Activated naive CD4-positive, alpha-beta T cell treated with anti-CD3 and anti-CD28 coated beads, Interleukin-2, amount 50 U/mL, for 24 hours (primary cell): Measurements from ENCODE around the gene NTNG1.

Experiments used
- H3K27ac Mint-ChIP-seq: one replicate; pipeline ENCODE4 v1.8.0; 2021; ENCODE audit warnings: mild to moderate bottlenecking, mixed read lengths
- H3K27me3 Mint-ChIP-seq: one replicate; pipeline ENCODE4 v1.8.0; 2021; ENCODE audit warnings: mixed read lengths
- H3K36me3 Mint-ChIP-seq: one replicate; pipeline ENCODE4 v1.8.0; 2021; ENCODE audit warnings: mixed read lengths
- H3K4me1 Mint-ChIP-seq: one replicate; pipeline ENCODE4 v1.8.0; 2021; ENCODE audit warnings: mixed read lengths
- H3K4me3 Mint-ChIP-seq: one replicate; pipeline ENCODE4 v1.8.0; 2021; ENCODE audit warnings: mild to moderate bottlenecking, mixed read lengths
- H3K9me3 Mint-ChIP-seq: one replicate; pipeline ENCODE4 v1.8.0; 2021; ENCODE audit warnings: mixed read lengths

NTNG1 gene

GRCh38 chr1:107523061-107523460 is 382.2 kb downstream of the NTNG1 start:
- Mint-ChIP-seq H3K27ac (no peak overlapping the region), H3K9me3 (no peaks in the 10 kb centered on the region), H3K4me1 (no peaks in the 10 kb centered on the region), H3K4me3 (no peak overlapping the region), H3K36me3 (no peaks in the 10 kb centered on the region), H3K27me3 (no peaks in the 10 kb centered on the region)

- Mint-ChIP-seq H3K4me3 (no peak overlapping the region), H3K4me1 (no peaks in the 10 kb centered on the region), H3K27ac (no peak overlapping the region), H3K9me3 (no peaks in the 10 kb centered on the region), H3K27me3 (peaks cover under 1% of the 10 kb centered on the region), H3K36me3 (no peaks in the 10 kb centered on the region)
These were observed 382.9 kb downstream of the NTNG1 start for GRCh38 chr1:107523736-107524135.

- H3K27ac Mint-ChIP-seq: no peak overlapping the region
- peaks cover 2% of the 10 kb centered on the region for H3K27me3 Mint-ChIP-seq
- H3K4me3 Mint-ChIP-seq: no peak overlapping the region
- no peaks in the 10 kb centered on the region for H3K4me1 Mint-ChIP-seq
- no peaks in the 10 kb centered on the region for H3K36me3 Mint-ChIP-seq
- no peaks in the 10 kb centered on the region for H3K9me3 Mint-ChIP-seq
These were observed 383.5 kb downstream of the NTNG1 start for GRCh38 chr1:107524301-107524700.

- no peak overlapping the region for H3K4me3 Mint-ChIP-seq
- H3K27me3 Mint-ChIP-seq: peaks cover 7% of the 10 kb centered on the region
- H3K36me3 Mint-ChIP-seq: no peaks in the 10 kb centered on the region
- no peaks in the 10 kb centered on the region for H3K4me1 Mint-ChIP-seq
- no peak overlapping the region for H3K27ac Mint-ChIP-seq
- H3K9me3 Mint-ChIP-seq: no peaks in the 10 kb centered on the region
These were observed 384.3 kb downstream of the NTNG1 start for GRCh38 chr1:107525145-107525544.

- H3K36me3 Mint-ChIP-seq: no peaks in the 10 kb centered on the region
- no peaks in the 10 kb centered on the region for H3K9me3 Mint-ChIP-seq
- H3K4me1 Mint-ChIP-seq: no peaks in the 10 kb centered on the region
- H3K4me3 Mint-ChIP-seq: no peak overlapping the region
- H3K27me3 Mint-ChIP-seq: peaks cover 7% of the 10 kb centered on the region
- H3K27ac Mint-ChIP-seq: no peak overlapping the region
These were observed 385.1 kb downstream of the NTNG1 start for GRCh38 chr1:107525961-107526360.

- Mint-ChIP-seq H3K27me3 (peaks cover 10% of the 10 kb centered on the region), H3K9me3 (no peaks in the 10 kb centered on the region), H3K4me1 (no peaks in the 10 kb centered on the region), H3K36me3 (no peaks in the 10 kb centered on the region), H3K4me3 (no peak overlapping the region), H3K27ac (no peak overlapping the region)
These were observed 385.8 kb downstream of the NTNG1 start for GRCh38 chr1:107526524-107527198.

- no peaks in the 10 kb centered on the region for H3K4me1 Mint-ChIP-seq
- no peak overlapping the region for H3K4me3 Mint-ChIP-seq
- no peaks in the 10 kb centered on the region for H3K9me3 Mint-ChIP-seq
- no peak overlapping the region for H3K27ac Mint-ChIP-seq
- H3K36me3 Mint-ChIP-seq: no peaks in the 10 kb centered on the region
- peaks cover 11% of the 10 kb centered on the region for H3K27me3 Mint-ChIP-seq
These were observed 388.8 kb downstream of the NTNG1 start for GRCh38 chr1:107529511-107530149.

- H3K4me3 Mint-ChIP-seq: no peak overlapping the region
- no peaks in the 10 kb centered on the region for H3K36me3 Mint-ChIP-seq
- H3K9me3 Mint-ChIP-seq: no peaks in the 10 kb centered on the region
- H3K27ac Mint-ChIP-seq: no peak overlapping the region
- peaks cover 11% of the 10 kb centered on the region for H3K27me3 Mint-ChIP-seq
- H3K4me1 Mint-ChIP-seq: no peaks in the 10 kb centered on the region
These were observed 389.7 kb downstream of the NTNG1 start for GRCh38 chr1:107530543-107530942.

- Mint-ChIP-seq H3K27ac (no peak overlapping the region), H3K9me3 (no peaks in the 10 kb centered on the region), H3K4me3 (no peak overlapping the region), H3K36me3 (no peaks in the 10 kb centered on the region), H3K27me3 (peaks cover 13% of the 10 kb centered on the region), H3K4me1 (no peaks in the 10 kb centered on the region)
These were observed 390.4 kb downstream of the NTNG1 start for GRCh38 chr1:107531065-107531908.

GRCh38 chr1:107532318-107532717 is 391.5 kb downstream of the NTNG1 start:
- no peaks in the 10 kb centered on the region for H3K36me3 Mint-ChIP-seq
- H3K4me3 Mint-ChIP-seq: no peak overlapping the region
- no peaks in the 10 kb centered on the region for H3K9me3 Mint-ChIP-seq
- H3K27me3 Mint-ChIP-seq: peaks cover 13% of the 10 kb centered on the region
- no peak overlapping the region for H3K27ac Mint-ChIP-seq
- no peaks in the 10 kb centered on the region for H3K4me1 Mint-ChIP-seq
